Astrocyte of the spinal cord (primary cell): ENCODE measurements around the gene PGGT1B.

Experiments
- DNase-seq: peaks from one replicate; pipeline ENCODE4 v3.0.0; 2011; ENCODE audit warnings: low read depth, low spot score
- H3K4me3 ChIP-seq: 2 replicates; pipeline ENCODE4 v1.5.1; 2011; ENCODE audit warnings: low read depth, mild to moderate bottlenecking, low read length, moderate library complexity
- in situ Hi-C: cut with HindIII; loops from 2 replicates; pipeline ENCODE4 v1.10.0; 2017; ENCODE audit warnings: low sequenced_read_pairs
- TF ChIP-seq, protein P1 (sequence below): IDR thresholded peaks from 2 replicates; pipeline ENCODE4 v1.5.1; 2012; ENCODE audit warnings: low read depth, mild to moderate bottlenecking, low read length, inconsistent platforms

Gene PGGT1B

DNA sequence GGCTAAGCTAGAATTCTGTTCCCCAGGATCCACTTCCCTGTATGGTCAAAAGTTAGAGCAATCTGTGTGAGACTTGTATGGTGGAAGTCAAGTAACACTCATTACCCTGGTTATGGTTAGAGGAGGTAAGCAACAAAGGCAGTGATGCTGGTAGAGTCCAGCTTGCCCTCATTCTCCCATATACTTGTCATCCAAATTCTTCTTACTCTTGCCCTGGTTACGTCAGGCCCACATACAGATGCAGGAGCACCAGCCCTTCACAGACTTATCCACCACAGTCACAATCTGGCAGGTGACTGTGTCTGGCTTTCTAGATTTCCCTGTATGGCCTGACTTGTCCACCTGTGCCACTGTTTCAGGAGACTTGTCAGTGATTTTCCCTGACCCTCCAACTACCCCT, 35.4 kb downstream of the PGGT1B start:
- no peak overlapping the region for H3K4me3 ChIP-seq
- in situ Hi-C loops = no loop called here
- TF ChIP-seq, protein P1, sequence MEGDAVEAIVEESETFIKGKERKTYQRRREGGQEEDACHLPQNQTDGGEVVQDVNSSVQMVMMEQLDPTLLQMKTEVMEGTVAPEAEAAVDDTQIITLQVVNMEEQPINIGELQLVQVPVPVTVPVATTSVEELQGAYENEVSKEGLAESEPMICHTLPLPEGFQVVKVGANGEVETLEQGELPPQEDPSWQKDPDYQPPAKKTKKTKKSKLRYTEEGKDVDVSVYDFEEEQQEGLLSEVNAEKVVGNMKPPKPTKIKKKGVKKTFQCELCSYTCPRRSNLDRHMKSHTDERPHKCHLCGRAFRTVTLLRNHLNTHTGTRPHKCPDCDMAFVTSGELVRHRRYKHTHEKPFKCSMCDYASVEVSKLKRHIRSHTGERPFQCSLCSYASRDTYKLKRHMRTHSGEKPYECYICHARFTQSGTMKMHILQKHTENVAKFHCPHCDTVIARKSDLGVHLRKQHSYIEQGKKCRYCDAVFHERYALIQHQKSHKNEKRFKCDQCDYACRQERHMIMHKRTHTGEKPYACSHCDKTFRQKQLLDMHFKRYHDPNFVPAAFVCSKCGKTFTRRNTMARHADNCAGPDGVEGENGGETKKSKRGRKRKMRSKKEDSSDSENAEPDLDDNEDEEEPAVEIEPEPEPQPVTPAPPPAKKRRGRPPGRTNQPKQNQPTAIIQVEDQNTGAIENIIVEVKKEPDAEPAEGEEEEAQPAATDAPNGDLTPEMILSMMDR = no peak
- no peak for DNase-seq

- TF ChIP-seq, protein P1 = no peak
- no peak overlapping the region for H3K4me3 ChIP-seq
- in situ Hi-C loops = no loop called here
- DNase-seq = no peak
These were observed 48.1 kb downstream of the PGGT1B start for GRCh38 chr5:115214541-115214940.

DNA sequence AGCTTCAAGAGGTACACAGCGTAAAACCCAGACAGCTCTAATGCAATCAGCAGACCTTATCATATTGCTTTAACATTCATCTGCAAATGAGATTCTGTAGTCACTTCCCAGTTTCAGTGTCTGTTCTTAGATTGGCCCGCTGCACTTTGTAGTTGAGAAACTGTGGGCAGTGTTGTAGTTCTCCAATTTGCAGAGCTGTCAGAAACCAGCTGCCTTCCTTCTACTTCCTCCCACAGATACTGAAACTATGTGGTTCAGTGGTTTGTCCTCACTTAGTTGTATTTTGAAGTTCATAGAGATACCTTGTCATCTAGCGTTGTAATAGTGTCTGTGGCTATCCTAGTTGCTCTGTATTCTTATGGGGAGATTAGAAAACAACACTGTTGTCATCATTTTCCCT, 53.4 kb downstream of the PGGT1B start:
- no peak overlapping the region for H3K4me3 ChIP-seq
- TF ChIP-seq, protein P1 = no peak
- DNase-seq = no peak
- in situ Hi-C loops = no loop called here

DNA sequence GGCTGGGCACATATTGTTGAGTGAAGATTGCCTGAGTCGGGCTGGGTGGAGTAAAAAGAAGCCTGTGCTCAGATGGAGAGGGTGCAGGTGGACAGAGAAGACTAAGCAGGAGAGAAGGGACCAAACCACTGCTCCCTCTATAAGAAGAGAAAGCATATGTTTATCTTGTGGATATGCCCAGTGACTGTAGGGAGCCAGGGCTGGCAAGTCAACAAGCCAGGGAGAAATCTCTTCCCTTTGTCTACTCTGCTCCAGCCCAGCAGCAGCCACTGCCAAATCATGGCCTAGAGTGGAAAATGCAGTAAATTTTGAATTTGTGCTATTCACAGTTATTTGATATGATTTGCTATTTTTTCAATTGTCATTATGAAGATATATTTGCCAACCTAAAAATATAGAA, 59.7 kb downstream of the PGGT1B start:
- TF ChIP-seq, protein P1 = no peak
- DNase-seq = no peak
- H3K4me3 ChIP-seq = no peak overlapping the region
- in situ Hi-C loops = no loop called here

DNA sequence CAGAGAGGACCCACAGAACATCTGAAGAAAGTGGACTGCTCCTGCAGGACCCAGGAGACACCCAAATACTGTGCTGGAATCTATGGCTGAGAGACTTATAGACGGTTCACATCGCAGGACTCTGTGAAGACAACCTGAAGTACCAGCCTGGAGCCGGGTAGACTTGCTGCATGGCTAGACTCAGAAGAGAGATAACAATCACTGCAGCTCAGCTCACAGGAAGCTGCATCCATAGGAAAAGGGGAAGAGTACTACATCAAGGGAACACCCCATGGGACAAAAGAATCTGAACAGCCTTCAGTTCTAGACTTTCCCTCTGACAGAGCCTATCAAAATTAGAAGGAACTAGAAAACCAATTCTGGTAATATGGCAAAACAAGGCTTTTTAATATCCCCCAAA, 66.5 kb downstream of the PGGT1B start:
- in situ Hi-C loops = no loop called here
- TF ChIP-seq, protein P1 = no peak
- H3K4me3 ChIP-seq = no peak overlapping the region
- no peak for DNase-seq

DNA sequence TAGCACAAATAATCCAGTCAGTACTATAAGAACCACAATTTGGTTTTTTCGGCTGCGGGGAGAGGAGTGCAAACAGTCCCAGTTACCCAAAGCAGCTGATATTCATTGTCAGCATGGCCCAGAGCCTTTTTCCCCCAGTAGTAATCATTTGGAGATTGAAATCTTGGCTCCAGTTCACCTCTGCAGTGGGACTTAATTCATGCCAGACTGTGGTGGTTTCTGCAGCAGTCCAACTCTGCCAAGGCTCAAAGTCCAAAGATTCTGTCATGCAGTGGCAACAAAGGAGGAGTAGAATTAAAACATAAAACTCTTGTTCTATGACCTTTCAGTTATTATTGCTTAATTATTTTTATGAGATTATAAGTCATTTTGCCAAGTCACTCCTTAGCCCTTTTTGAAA, 68.0 kb downstream of the PGGT1B start:
- peak; percentile 24 for DNase-seq
- TF ChIP-seq, protein P1 = no peak
- in situ Hi-C loops = no loop called here
- no peak overlapping the region for H3K4me3 ChIP-seq

DNA sequence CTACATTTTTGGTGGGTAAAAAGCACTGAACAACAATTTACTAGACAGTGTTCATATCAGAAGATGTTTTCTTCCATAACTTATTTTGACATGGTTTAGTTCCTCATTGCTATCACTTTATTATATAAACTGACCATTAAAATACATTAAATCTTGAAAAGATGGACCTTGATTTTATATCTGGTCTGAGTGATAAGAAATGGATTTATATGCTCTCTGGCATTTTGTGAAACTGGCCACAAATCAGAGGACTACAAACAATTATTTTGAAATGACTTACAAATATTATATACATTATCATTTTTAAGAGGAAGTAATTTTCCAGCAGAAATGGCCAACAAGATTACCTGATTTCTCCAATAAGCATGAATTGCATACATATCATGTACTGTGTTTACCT, 69.4 kb downstream of the PGGT1B start:
- no peak overlapping the region for H3K4me3 ChIP-seq
- TF ChIP-seq, protein P1 = no peak
- in situ Hi-C loops = no loop called here
- DNase-seq = no peak
